ENCODE measurements around the gene HMGCR. TPM values are rescaled to one million over a fixed set of nuclear protein-coding genes. Genes with fewer than 3 reads are reported as not detected.

HMGCR gene
- total and polyA plus RNA-seq, 3 donors from 2014 or later = 33.6 to 49.8 (median 44.8) TPM

- Histone ChIP-seq H3K4me3 (no peak overlapping the region), H3K27me3 (no peaks in the 10 kb centered on the region)
- 92 to 93% methylated on average over 3 of the region's 3 CpGs for WGBS, 2 donors
These were observed 58.3 kb downstream of the HMGCR start for GRCh38 chr5:75395277-75395676.

GRCh38 chr5:75405296-75405695, 68.3 kb downstream of the HMGCR start:
- no peak for TF ChIP-seq POLR2A (IDR thresholded peaks at IDR 0.05)
- TF ChIP-seq CTCF (IDR thresholded peaks at IDR 0.05) = no peak
- H3K27ac ChIP-seq = no peak overlapping the region
- H3K4me3 ChIP-seq = no peak overlapping the region
- intact Hi-C loops (cut with DNase I; ENCODE audit: low total_unique reads) = no loop called here
- WGBS, 2 donors = 76 to 87% methylated on average over 3 of the region's 3 CpGs
- peaks cover 4% of the 10 kb centered on the region for H3K36me3 ChIP-seq (ENCODE audit: low read depth, missing control alignments)
- no peak for DNase-seq
- no peaks in the 10 kb centered on the region for H3K27me3 ChIP-seq
- no peaks in the 10 kb centered on the region for H3K4me1 ChIP-seq
- H3K9me3 ChIP-seq = no peaks in the 10 kb centered on the region

More at GRCh38 chr5:75395277-75395676, 58.3 kb downstream of the HMGCR start:
- intact Hi-C loops (cut with DNase I; ENCODE audit: low total_unique reads) = no loop called here
- TF ChIP-seq POLR2A (IDR thresholded peaks at IDR 0.05) = no peak
- TF ChIP-seq CTCF (IDR thresholded peaks at IDR 0.05) = no peak
- no peak for DNase-seq
- Histone ChIP-seq H3K36me3 (ENCODE audit: low read depth, missing control alignments) (no peaks in the 10 kb centered on the region), H3K27ac (no peak overlapping the region), H3K4me1 (no peaks in the 10 kb centered on the region), H3K9me3 (no peaks in the 10 kb centered on the region)

Other genes starting within 250 kb of the HMGCR start
- gene ANKRD31, start 100.3 kb upstream of the HMGCR start, total RNA-seq = 10 to 100 TPM; 10.3 to 16.9 TPM
- gene ANKRD31, start 100.3 kb upstream of the HMGCR start, polyA plus RNA-seq (ENCODE audit: insufficient read depth, low read depth, low replicate concordance) = 3.7 TPM
- gene CERT1, start 174.4 kb downstream of the HMGCR start, total RNA-seq = 10 to 100 TPM; 45.0 to 61.3 TPM
- gene CERT1, start 174.4 kb downstream of the HMGCR start, polyA plus RNA-seq (ENCODE audit: insufficient read depth, low read depth, low replicate concordance) = 51.3 TPM
- 10 to 100 TPM; 41.0 to 56.7 TPM for gene POLK, start 174.7 kb downstream of the HMGCR start, total RNA-seq
- 23.3 TPM for gene POLK, start 174.7 kb downstream of the HMGCR start, polyA plus RNA-seq (ENCODE audit: insufficient read depth, low read depth, low replicate concordance)

All from testis (tissue), 3 donors.